HepG2 (cell line): ENCODE data around the gene HMG20B. TPM values are rescaled to one million over a fixed set of nuclear protein-coding genes. Genes with fewer than 3 reads are reported as not detected.
A peak's percentile ranks its signal among the peaks of the same experiment; 100 is the strongest.

Source experiments
- ATF5 ChIP-seq: sonication (generic); formaldehyde crosslinking; IDR thresholded peaks from 2 replicates; pipeline ENCODE4 v1.4.0; 2020; ENCODE audit warnings: mild to moderate bottlenecking, low read depth, missing genetic modification reagents
- CEBPG ChIP-seq: IDR thresholded peaks from 2 replicates; pipeline ENCODE4 v1.6.1; 2016
- KLF13 ChIP-seq: sonication (generic); formaldehyde crosslinking; IDR thresholded peaks from 2 replicates; pipeline ENCODE4 v1.4.0; 2020; ENCODE audit warnings: mild to moderate bottlenecking, missing genetic modification reagents
- TBX3 ChIP-seq: fragments of 450-650 bp; IDR thresholded peaks from 2 replicates; pipeline ENCODE4 v1.6.1; 2017; ENCODE audit warnings: antibody characterized with exemption, mild to moderate bottlenecking, inconsistent platforms, borderline replicate concordance
- THAP8 ChIP-seq: sonication (generic); formaldehyde crosslinking; IDR thresholded peaks from 2 replicates; pipeline ENCODE4 v1.5.1; 2020; ENCODE audit warnings: missing genetic modification reagents, mild to moderate bottlenecking, borderline replicate concordance
- ZBTB4 ChIP-seq: sonication (generic); formaldehyde crosslinking; IDR thresholded peaks from 2 replicates; pipeline ENCODE4 v1.4.0; 2020; ENCODE audit warnings: missing genetic modification reagents, mild to moderate bottlenecking, borderline replicate concordance
- ZNF205 ChIP-seq: IDR thresholded peaks from 2 replicates; pipeline ENCODE4 v1.6.1; 2018; ENCODE audit warnings: missing biosample characterization, missing genetic modification reagents
- ZNF75D ChIP-seq: sonication (generic); formaldehyde crosslinking; IDR thresholded peaks from 2 replicates; pipeline ENCODE4 v1.8.1; 2023; ENCODE audit warnings: missing genetic modification reagents, mild to moderate bottlenecking, borderline replicate concordance
- ZNF781 ChIP-seq: sonication (generic); formaldehyde crosslinking; IDR thresholded peaks from 2 replicates; pipeline ENCODE4 v1.5.1; 2020; ENCODE audit warnings: borderline replicate concordance, mild to moderate bottlenecking, missing genetic modification reagents; ENCODE audit errors: not compliant biosample characterization
- polyA plus RNA-seq, 8 experiments: library from polyadenylated mRNA; depleted of rRNA in 3 of 8; stranded (reverse) in 7 of 8; unstranded in 1 of 8; fragments of >200 nt; fragmentation: Illumina TruSeq in 4 of 8; extraction: Trizol in 4 of 8; gene quantifications; 2 replicates each; pipeline versions ENCODE4 v1.2.1 to v1.2.3, GENCODE V29; 2011 to 2016; ENCODE audit warnings: low read depth in 4 of 8, missing spikeins in 1 of 8, mixed read lengths in 1 of 8; ENCODE audit not compliant: insufficient read depth in 1 of 8
- total RNA-seq, 5 experiments: library from RNA; depleted of rRNA; stranded (reverse); fragments of >200 nt; fragmentation: Illumina TruSeq; extraction: Trizol; gene quantifications; 2 replicates each; pipeline ENCODE4 v1.2.3, GENCODE V29; 2016; ENCODE audit warnings: low read depth in 1 of 5
- TF ChIP-seq, protein P1 (sequence below): IDR thresholded peaks from 2 replicates; pipeline ENCODE4 v1.6.1; 2016; ENCODE audit warnings: mild to moderate bottlenecking
- TF ChIP-seq, protein P2 (sequence below): sonication (generic); formaldehyde crosslinking; IDR thresholded peaks from 2 replicates; pipeline ENCODE4 v1.4.0; 2020; ENCODE audit warnings: missing genetic modification reagents
- TF ChIP-seq, protein P3 (sequence below): sonication (generic); formaldehyde crosslinking; conservative IDR thresholded peaks from 2 replicates; pipeline ENCODE4 v1.5.0; 2020; ENCODE audit warnings: missing genetic modification reagents

The HMG20B gene
- total and polyA plus RNA-seq, 2 of the 13 experiments (the other 11 are each of a cell fraction or from before 2014, with no cell fraction given): 23.9 to 29.2 TPM

DNA sequence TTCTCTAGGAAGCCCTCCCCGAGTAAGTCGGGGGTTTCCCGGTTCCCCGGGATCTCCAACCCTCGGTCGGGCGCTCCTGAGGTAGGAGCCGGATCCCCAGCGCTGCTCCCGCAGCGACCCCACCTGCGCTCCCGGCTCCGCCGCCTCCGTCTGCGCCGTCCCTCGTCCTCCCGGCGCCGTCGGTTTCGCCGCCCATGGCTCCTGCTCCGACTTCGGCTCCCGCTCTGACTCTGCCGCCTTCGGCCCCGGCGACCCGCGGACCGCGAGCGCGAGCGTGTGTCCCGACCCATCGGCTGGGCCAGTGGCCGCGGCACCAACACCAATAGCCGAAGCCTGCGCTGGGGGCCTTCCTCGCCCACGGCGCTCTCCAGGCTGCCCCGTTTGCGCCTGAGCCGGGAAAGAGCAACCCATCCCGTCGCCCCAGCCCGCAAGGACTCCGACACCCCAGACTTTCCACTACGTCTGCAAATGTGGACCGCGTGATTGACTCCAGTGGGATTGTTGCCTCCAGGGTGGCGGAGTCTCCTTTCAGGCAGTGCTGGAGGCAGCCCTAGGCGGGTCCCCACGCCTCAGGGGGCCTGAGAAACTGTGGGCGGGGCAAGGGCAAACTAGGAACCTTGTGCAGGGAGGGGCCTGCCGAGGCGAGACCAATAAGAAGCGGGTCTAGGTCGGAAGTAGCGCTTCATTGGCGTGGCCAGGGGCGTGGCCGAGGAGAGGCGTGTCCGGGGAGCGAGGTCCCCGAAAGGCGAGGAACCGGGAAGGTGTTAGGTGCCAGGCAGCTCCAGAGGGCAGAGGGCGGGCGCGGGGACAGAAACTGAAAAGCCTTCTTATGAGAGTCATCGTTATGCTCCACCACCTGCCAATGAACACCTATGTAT, 54.0 kb downstream of the HMG20B start, which contains the start of gene CACTIN (continued):
- TF ChIP-seq ZNF205 (CRISPR knock-in tag) (peak; percentile 74), THAP8 (CRISPR knock-in tag) (peak; percentile 91; the same call in 1 of the 2 replicates), KLF13 (no peak), ZNF75D (CRISPR knock-in tag) (0 out of 2 replicates have a peak, but pooled peaks have one; percentile 68), ZNF781 (no peak), CEBPG (CRISPR knock-in tag) (no peak), ZBTB4 (no peak), TBX3 (peak; percentile 89), ATF5 (CRISPR knock-in tag) (no peak)
- TF ChIP-seq, protein P1, sequence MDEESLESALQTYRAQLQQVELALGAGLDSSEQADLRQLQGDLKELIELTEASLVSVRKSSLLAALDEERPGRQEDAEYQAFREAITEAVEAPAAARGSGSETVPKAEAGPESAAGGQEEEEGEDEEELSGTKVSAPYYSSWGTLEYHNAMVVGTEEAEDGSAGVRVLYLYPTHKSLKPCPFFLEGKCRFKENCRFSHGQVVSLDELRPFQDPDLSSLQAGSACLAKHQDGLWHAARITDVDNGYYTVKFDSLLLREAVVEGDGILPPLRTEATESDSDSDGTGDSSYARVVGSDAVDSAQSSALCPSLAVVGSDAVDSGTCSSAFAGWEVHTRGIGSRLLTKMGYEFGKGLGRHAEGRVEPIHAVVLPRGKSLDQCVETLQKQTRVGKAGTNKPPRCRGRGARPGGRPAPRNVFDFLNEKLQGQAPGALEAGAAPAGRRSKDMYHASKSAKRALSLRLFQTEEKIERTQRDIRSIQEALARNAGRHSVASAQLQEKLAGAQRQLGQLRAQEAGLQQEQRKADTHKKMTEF (CRISPR knock-in tag): peak; percentile 96
- TF ChIP-seq, protein P2, sequence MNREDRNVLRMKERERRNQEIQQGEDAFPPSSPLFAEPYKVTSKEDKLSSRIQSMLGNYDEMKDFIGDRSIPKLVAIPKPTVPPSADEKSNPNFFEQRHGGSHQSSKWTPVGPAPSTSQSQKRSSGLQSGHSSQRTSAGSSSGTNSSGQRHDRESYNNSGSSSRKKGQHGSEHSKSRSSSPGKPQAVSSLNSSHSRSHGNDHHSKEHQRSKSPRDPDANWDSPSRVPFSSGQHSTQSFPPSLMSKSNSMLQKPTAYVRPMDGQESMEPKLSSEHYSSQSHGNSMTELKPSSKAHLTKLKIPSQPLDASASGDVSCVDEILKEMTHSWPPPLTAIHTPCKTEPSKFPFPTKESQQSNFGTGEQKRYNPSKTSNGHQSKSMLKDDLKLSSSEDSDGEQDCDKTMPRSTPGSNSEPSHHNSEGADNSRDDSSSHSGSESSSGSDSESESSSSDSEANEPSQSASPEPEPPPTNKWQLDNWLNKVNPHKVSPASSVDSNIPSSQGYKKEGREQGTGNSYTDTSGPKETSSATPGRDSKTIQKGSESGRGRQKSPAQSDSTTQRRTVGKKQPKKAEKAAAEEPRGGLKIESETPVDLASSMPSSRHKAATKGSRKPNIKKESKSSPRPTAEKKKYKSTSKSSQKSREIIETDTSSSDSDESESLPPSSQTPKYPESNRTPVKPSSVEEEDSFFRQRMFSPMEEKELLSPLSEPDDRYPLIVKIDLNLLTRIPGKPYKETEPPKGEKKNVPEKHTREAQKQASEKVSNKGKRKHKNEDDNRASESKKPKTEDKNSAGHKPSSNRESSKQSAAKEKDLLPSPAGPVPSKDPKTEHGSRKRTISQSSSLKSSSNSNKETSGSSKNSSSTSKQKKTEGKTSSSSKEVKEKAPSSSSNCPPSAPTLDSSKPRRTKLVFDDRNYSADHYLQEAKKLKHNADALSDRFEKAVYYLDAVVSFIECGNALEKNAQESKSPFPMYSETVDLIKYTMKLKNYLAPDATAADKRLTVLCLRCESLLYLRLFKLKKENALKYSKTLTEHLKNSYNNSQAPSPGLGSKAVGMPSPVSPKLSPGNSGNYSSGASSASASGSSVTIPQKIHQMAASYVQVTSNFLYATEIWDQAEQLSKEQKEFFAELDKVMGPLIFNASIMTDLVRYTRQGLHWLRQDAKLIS (CRISPR knock-in tag): no peak
- TF ChIP-seq, protein P3, sequence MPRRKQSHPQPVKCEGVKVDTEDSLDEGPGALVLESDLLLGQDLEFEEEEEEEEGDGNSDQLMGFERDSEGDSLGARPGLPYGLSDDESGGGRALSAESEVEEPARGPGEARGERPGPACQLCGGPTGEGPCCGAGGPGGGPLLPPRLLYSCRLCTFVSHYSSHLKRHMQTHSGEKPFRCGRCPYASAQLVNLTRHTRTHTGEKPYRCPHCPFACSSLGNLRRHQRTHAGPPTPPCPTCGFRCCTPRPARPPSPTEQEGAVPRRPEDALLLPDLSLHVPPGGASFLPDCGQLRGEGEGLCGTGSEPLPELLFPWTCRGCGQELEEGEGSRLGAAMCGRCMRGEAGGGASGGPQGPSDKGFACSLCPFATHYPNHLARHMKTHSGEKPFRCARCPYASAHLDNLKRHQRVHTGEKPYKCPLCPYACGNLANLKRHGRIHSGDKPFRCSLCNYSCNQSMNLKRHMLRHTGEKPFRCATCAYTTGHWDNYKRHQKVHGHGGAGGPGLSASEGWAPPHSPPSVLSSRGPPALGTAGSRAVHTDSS: no peak
